ENCODE data around the gene IGFL1.
"Not testable (repeated sequence)": the region's sequence is repeated elsewhere in the genome, so short reads cannot be mapped to it uniquely, and the experiment has no call there.

IGFL1 gene

GRCh38 chr19:46221981-46222610, 7.4 kb upstream of the IGFL1 start:
- H3K27ac ChIP-seq = no peak overlapping the region
- TF ChIP-seq CTCF (IDR thresholded peaks at IDR 0.05) (no peak), ZFX (IDR thresholded peaks at IDR 0.05; ENCODE audit: borderline replicate concordance) (no peak)

GRCh38 chr19:46223787-46224186, 5.8 kb upstream of the IGFL1 start:
- H3K27ac ChIP-seq = not testable (repeated sequence)

GRCh38 chr19:46224773-46225172, 4.8 kb upstream of the IGFL1 start:
- TF ChIP-seq CTCF (IDR thresholded peaks at IDR 0.05) (no peak), ZFX (IDR thresholded peaks at IDR 0.05; ENCODE audit: borderline replicate concordance) (no peak)
- no peak overlapping the region for H3K27ac ChIP-seq

GRCh38 chr19:46225558-46226004, 4.0 kb upstream of the IGFL1 start:
- TF ChIP-seq ZFX (IDR thresholded peaks at IDR 0.05; ENCODE audit: borderline replicate concordance) (no peak), CTCF (IDR thresholded peaks at IDR 0.05) (no peak)

GRCh38 chr19:46226438-46226973, 3.0 kb upstream of the IGFL1 start:
- H3K27ac ChIP-seq = no peak overlapping the region
- TF ChIP-seq CTCF (IDR thresholded peaks at IDR 0.05) (no peak), ZFX (IDR thresholded peaks at IDR 0.05; ENCODE audit: borderline replicate concordance) (no peak)

More at GRCh38 chr19:46225558-46226004, 4.0 kb upstream of the IGFL1 start:
- H3K27ac ChIP-seq = no peak overlapping the region

GRCh38 chr19:46232029-46232428, 2.5 kb downstream of the IGFL1 start:
- H3K27ac ChIP-seq = no peak overlapping the region

GRCh38 chr19:46232468-46232867, 2.9 kb downstream of the IGFL1 start:
- TF ChIP-seq CTCF (IDR thresholded peaks at IDR 0.05) = no peak
- no peak for TF ChIP-seq ZFX (IDR thresholded peaks at IDR 0.05; ENCODE audit: borderline replicate concordance)
- no peak overlapping the region for H3K27ac ChIP-seq

More at GRCh38 chr19:46232029-46232428, 2.5 kb downstream of the IGFL1 start:
- TF ChIP-seq CTCF (IDR thresholded peaks at IDR 0.05) (no peak), ZFX (IDR thresholded peaks at IDR 0.05; ENCODE audit: borderline replicate concordance) (no peak)
